ENCODE results near the gene REC114.

REC114 gene

GRCh38 chr15:73589766-73590165 is 146.8 kb downstream of the REC114 start:
- Mint-ChIP-seq H3K27me3 (ENCODE audit: low read depth) (no peaks in the 10 kb centered on the region), H3K4me1 (peaks cover 34% of the 10 kb centered on the region), H3K4me3 (no peak overlapping the region), H3K36me3 (ENCODE audit: low read depth) (peaks cover 62% of the 10 kb centered on the region), H3K9me3 (no peaks in the 10 kb centered on the region), H3K27ac (no peak overlapping the region)
- no peak for TF ChIP-seq CTCF (IDR thresholded peaks at IDR 0.05; ENCODE audit: unreplicated experiment in 3 of 3)

- peaks cover 57% of the 10 kb centered on the region for H3K36me3 Mint-ChIP-seq (ENCODE audit: low read depth)
- H3K4me3 Mint-ChIP-seq = no peak overlapping the region
- no peak overlapping the region for H3K27ac Mint-ChIP-seq
- TF ChIP-seq CTCF (IDR thresholded peaks at IDR 0.05; ENCODE audit: unreplicated experiment in 3 of 3) = no peak
- H3K4me1 Mint-ChIP-seq = peaks cover 34% of the 10 kb centered on the region
- no peaks in the 10 kb centered on the region for H3K27me3 Mint-ChIP-seq (ENCODE audit: low read depth)
- no peaks in the 10 kb centered on the region for H3K9me3 Mint-ChIP-seq
Measured at GRCh38 chr15:73590263-73590662, 147.3 kb downstream of the REC114 start.

GRCh38 chr15:73593304-73594074 is 150.5 kb downstream of the REC114 start:
- Mint-ChIP-seq H3K27me3 (ENCODE audit: low read depth) (no peaks in the 10 kb centered on the region), H3K4me1 (peaks cover 59% of the 10 kb centered on the region), H3K4me3 (no peak overlapping the region), H3K27ac (peak overlapping the region; percentile 19 to 41 (median 36)), H3K36me3 (ENCODE audit: low read depth) (peaks cover 38% of the 10 kb centered on the region), H3K9me3 (no peaks in the 10 kb centered on the region)
- TF ChIP-seq CTCF (IDR thresholded peaks at IDR 0.05; ENCODE audit: unreplicated experiment in 3 of 3) = no peak

GRCh38 chr15:73594109-73594508 is 151.1 kb downstream of the REC114 start:
- no peak for TF ChIP-seq CTCF (IDR thresholded peaks at IDR 0.05; ENCODE audit: unreplicated experiment in 3 of 3)
- Mint-ChIP-seq H3K36me3 (ENCODE audit: low read depth) (peaks cover 32% of the 10 kb centered on the region), H3K27ac (peak overlapping the region; percentile 19 to 41 (median 36)), H3K27me3 (ENCODE audit: low read depth) (no peaks in the 10 kb centered on the region), H3K4me1 (peaks cover 66% of the 10 kb centered on the region), H3K4me3 (no peak overlapping the region), H3K9me3 (no peaks in the 10 kb centered on the region)

- Mint-ChIP-seq H3K4me1 (peaks cover 71% of the 10 kb centered on the region), H3K9me3 (no peaks in the 10 kb centered on the region), H3K27me3 (ENCODE audit: low read depth) (no peaks in the 10 kb centered on the region), H3K36me3 (ENCODE audit: low read depth) (peaks cover 20% of the 10 kb centered on the region), H3K27ac (peak overlapping the region; percentile 17 to 24 (median 24)), H3K4me3 (no peak overlapping the region)
- TF ChIP-seq CTCF (IDR thresholded peaks at IDR 0.05; ENCODE audit: unreplicated experiment in 3 of 3) = no peak
Measured at GRCh38 chr15:73596174-73596573, 153.2 kb downstream of the REC114 start.

Data from nephron (organoid).